ENCODE results near the gene CD300H.

CD300H gene

DNA sequence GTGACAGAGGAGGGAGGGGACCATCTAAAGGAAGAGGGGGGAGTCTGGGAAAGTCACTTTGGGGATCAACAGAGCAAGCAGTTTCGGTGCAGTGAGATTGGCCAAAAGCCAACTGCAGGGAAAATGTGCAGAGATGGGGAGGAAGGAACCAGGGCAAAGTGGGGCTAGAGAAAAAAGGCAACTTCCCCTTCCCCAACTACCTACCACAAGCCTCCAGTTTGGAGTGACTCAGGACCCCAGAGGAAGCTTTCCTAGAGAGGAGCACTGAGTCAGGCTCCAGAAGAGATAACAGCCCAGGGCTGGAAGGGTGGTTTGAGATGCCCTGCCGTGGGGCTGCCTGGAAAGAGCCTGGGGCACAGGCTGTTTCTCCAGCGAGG lies 31.7 kb upstream of the CD300H start:
- no peak overlapping the region for H3K4me3 ChIP-seq (ENCODE audit: low read depth, low read length)
- TF ChIP-seq, protein P1, sequence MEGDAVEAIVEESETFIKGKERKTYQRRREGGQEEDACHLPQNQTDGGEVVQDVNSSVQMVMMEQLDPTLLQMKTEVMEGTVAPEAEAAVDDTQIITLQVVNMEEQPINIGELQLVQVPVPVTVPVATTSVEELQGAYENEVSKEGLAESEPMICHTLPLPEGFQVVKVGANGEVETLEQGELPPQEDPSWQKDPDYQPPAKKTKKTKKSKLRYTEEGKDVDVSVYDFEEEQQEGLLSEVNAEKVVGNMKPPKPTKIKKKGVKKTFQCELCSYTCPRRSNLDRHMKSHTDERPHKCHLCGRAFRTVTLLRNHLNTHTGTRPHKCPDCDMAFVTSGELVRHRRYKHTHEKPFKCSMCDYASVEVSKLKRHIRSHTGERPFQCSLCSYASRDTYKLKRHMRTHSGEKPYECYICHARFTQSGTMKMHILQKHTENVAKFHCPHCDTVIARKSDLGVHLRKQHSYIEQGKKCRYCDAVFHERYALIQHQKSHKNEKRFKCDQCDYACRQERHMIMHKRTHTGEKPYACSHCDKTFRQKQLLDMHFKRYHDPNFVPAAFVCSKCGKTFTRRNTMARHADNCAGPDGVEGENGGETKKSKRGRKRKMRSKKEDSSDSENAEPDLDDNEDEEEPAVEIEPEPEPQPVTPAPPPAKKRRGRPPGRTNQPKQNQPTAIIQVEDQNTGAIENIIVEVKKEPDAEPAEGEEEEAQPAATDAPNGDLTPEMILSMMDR (IDR thresholded peaks at IDR 0.05; ENCODE audit: borderline replicate concordance, insufficient read depth, low read depth, low read length): no peak

DNA sequence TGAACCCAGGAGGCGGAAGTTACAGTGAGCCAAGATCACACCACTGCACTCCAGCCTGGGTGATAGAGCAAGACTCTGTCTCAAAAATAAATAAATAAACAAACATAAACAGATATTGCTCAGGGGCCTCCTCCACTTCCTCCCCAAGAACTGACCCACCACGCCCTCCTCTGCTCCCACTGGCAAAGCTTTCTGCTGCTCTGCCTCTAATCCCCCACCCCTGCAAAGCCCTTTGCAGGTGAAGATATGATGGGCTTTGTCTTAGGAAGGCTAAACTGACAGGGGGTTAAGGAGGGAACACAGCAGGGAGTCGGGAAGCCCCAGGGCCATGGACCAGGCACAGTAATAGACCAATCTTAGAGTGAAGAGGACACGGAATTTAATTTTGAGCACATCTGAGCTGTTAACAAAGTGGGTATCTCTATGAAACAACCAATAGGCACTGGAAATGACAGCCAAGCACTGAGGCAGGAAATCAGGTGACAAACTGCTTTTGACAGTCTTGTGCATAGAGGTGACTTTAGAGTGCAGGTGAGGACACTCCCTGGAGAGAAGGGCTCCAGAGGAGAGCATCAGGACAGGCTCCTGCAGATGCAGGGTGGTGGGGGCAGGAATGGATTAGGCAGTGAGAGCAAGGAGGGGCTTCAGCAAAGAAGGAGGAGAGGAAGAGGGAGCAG lies 31.2 kb upstream of the CD300H start:
- TF ChIP-seq, protein P1 (IDR thresholded peaks at IDR 0.05; ENCODE audit: borderline replicate concordance, insufficient read depth, low read depth, low read length): no peak
- no peak overlapping the region for H3K4me3 ChIP-seq (ENCODE audit: low read depth, low read length)

DNA sequence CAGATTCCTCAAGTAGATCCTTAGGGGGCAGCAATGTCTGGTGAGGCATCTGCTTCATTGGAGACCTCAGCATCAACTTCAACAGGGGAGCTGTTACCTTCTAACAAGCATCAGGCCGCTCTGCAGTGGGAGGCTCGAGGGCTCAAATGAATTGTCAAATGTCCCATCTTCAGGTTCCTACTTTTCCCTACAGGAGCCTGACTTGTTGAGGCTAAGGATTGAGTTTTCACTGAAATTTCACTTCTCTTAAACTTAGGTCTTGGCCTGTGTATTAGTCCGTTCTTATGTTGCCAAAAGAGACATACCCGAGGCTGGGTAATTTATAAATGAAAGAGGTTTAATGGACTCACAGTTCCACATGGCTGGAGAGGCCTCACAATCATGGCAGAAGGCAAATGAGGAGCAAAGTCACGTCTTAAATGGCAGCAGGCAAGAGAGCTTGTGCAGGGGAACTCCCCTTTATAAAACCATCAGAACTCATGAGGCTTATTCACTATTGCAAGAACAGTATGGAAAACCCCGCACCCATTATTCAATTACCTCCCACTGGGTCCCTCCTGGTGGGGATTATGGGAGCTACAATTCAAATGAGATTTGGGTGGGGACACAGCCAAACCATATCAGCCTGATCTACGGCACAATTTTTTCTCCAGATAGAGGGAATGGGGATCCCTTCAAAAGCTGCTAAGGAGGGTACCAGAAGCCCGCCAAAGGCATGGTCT lies 29.9 kb upstream of the CD300H start:
- TF ChIP-seq, protein P1 (IDR thresholded peaks at IDR 0.05; ENCODE audit: borderline replicate concordance, insufficient read depth, low read depth, low read length): no peak
- no peak overlapping the region for H3K4me3 ChIP-seq (ENCODE audit: low read depth, low read length)

DNA sequence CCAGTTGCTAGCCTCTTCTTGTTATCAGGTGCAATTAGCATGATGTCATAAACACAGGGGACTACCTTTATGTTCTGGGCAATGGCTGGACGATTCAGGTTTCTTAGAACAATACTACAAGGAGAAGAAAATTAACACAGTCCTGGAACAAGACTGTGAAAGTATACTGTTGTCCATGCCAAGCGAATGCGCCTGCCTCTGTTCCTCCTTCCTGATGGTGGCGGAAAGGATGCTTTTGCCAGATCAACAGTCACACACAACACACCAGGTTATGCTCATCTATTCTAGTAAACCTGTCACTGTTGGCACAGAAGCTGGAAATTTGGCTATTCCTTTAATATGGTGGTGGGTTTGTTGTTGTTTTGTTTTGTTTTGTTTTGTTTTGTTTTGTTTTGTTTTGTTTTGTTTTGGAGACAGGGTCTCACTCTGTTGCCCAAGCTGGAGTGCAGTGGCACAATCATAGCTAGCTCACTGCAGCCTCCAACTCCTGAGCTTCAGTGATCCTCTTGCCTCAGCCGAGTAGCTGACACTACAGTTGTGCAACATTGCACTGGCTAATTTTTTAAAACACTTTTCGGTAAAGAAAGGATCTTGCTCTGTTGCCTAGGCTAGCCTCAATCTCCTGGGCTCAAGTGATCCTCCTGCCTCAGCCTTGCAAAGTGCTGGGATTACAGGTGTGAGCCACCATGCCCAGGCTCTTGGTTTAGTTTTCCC lies 27.9 kb upstream of the CD300H start:
- TF ChIP-seq, protein P1 (IDR thresholded peaks at IDR 0.05; ENCODE audit: borderline replicate concordance, insufficient read depth, low read depth, low read length): no peak

DNA sequence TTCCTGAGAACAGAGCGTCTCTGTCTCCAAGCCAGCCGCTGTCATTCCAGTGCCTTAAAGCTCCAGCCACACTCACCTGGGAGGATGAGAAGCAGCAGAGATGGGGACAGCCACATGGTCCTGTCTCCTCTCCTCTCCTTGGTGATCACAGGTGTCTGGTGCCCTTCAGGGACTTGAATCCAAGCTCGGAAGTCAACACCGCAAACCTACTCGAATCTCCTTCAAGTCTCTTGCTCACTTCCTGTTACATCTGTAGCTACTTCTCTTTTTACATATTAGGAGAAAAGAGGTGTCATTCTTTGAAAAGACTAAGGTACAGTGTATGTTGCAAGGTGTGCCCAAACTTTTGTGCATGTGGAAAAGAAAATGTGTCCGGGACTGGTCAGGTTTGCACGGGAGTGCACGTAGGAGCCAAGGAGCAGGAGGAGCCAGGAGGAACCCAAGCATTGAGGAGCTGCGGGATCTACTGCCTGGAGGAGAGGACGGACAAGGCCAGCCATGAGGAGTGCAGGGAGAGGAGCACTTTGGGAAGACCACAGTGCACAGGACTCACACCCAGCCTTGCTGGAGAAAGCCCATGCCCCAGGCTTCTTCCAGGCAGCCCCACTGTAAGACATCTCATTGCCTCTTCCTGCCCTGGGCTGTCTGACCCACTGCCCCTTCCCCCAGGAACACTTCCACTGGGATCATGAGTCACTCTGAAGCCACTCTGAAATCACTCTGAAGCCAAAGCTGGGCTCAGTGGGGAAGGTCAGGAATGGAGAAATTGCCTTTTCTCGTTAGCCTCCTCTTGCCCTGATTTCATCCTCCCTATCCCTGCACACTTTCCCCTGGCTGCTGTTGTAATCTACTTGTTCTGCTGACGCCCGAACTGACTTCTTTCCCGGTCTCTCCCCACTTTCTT lies 25.0 kb upstream of the CD300H start, which contains the start of gene CD300LD:
Gene CD300LD (minus strand): TSS at position 197 of the 904 bp plus-strand sequence. CDS start 81 bp downstream, at position 116.
- TF ChIP-seq, protein P1 (IDR thresholded peaks at IDR 0.05; ENCODE audit: borderline replicate concordance, insufficient read depth, low read depth, low read length): no peak

More for the DNA sequence above, 27.9 kb upstream of the CD300H start:
- no peak overlapping the region for H3K4me3 ChIP-seq (ENCODE audit: low read depth, low read length)

DNA sequence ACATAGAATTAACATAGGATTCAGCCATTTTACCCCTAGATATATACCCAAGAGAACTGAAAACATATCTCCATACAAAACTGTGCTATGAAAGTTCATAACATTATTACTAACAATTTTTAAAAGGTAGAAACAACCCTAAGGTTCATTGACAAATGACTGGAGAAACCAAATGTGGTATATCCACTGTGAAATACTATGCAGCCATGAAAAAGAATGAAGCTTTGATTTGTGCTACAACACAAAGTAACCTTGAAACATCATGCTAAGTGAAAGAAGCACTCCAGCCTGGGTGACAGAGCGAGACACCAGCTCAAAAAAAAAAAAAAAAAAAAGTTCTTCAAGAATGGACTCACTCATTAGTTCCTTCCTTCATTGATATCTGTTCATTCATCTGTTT lies 24.2 kb upstream of the CD300H start:
- TF ChIP-seq, protein P1 (IDR thresholded peaks at IDR 0.05; ENCODE audit: borderline replicate concordance, insufficient read depth, low read depth, low read length): no peak
- H3K4me3 ChIP-seq (ENCODE audit: low read depth, low read length): no peak overlapping the region

More for the DNA sequence above, 25.0 kb upstream of the CD300H start, which contains the start of gene CD300LD:
- H3K4me3 ChIP-seq (ENCODE audit: low read depth, low read length): no peak within 1 kb of the TSS

Measured in GM12875 (cell line).